Fibroblast of lung (primary cell): Measurements from ENCODE around the gene CARS1. TPM values are rescaled to one million over a fixed set of nuclear protein-coding genes. Genes with fewer than 3 reads are reported as not detected.

Experiments
- DNase-seq, 2 donors: peaks; one replicate each; pipeline versions ENCODE4 v3.0.0 to v3.0.0-alpha.2; 2010; ENCODE audit warnings: low read depth in 2 of 2
- H2AFZ ChIP-seq: 2 replicates; pipeline ENCODE4 v1.5.1; 2012; ENCODE audit warnings: low read length, control low read depth, inconsistent platforms
- H3K27ac ChIP-seq: 2 replicates; pipeline ENCODE4 v1.5.1; 2011; ENCODE audit warnings: low read length, control low read depth; ENCODE audit not compliant: insufficient read depth
- H3K27me3 ChIP-seq: 2 replicates; pipeline ENCODE4 v1.5.1; 2011; ENCODE audit warnings: mild to moderate bottlenecking, low read length; ENCODE audit not compliant: control insufficient read depth, insufficient read depth
- H3K36me3 ChIP-seq: 2 replicates; pipeline ENCODE4 v1.5.1; 2011; ENCODE audit warnings: low read length; ENCODE audit not compliant: control insufficient read depth, insufficient read depth
- H3K4me1 ChIP-seq: 2 replicates; pipeline ENCODE4 v1.5.1; 2011; ENCODE audit warnings: low read length; ENCODE audit not compliant: control insufficient read depth, insufficient read depth; ENCODE audit errors: extremely low read depth
- H3K4me2 ChIP-seq: 2 replicates; pipeline ENCODE4 v1.5.1; 2011; ENCODE audit warnings: low read length, control low read depth; ENCODE audit not compliant: insufficient read depth; ENCODE audit errors: extremely low read depth
- H3K4me3 ChIP-seq, 4 experiments: fragments of 200-600 bp in 1 of 4; sonication (generic) in 1 of 4; replicated peaks in 1 of 4; 2 replicates each; pipeline ENCODE4 v1.5.1; 2011 to 2016; ENCODE audit warnings: low read length in 4 of 4, low read depth in 3 of 4, mild to moderate bottlenecking in 3 of 4, control low read depth in 2 of 4, inconsistent platforms in 1 of 4, mixed read lengths in 1 of 4; ENCODE audit not compliant: insufficient read depth in 1 of 4; ENCODE audit errors: control extremely low read depth in 1 of 4
- H3K79me2 ChIP-seq: 2 replicates; pipeline ENCODE4 v1.5.1; 2012; ENCODE audit warnings: mild to moderate bottlenecking, low read length, inconsistent platforms; ENCODE audit not compliant: control insufficient read depth, insufficient read depth
- H3K9ac ChIP-seq: 2 replicates; pipeline ENCODE4 v1.5.1; 2011; ENCODE audit warnings: mild to moderate bottlenecking, low read length, control low read depth; ENCODE audit not compliant: insufficient read depth
- H3K9me3 ChIP-seq: 2 replicates; pipeline ENCODE4 v1.5.1; 2012; ENCODE audit warnings: low read depth, low read length; ENCODE audit not compliant: control insufficient read depth, insufficient read depth
- H4K20me1 ChIP-seq: 2 replicates; pipeline ENCODE4 v1.5.1; 2011; ENCODE audit warnings: low read length; ENCODE audit not compliant: control insufficient read depth, insufficient read depth; ENCODE audit errors: extremely low read depth
- CTCF ChIP-seq, 2 donors: IDR thresholded peaks in 1 of 2; conservative IDR thresholded peaks in 1 of 2; 1 replicate in 1 of 2; 2 replicates in 1 of 2; pipeline ENCODE4 v1.5.1; 2011 to 2012; ENCODE audit warnings: low read length in 2 of 2, control low read depth in 1 of 2, inconsistent platforms in 1 of 2, low read depth in 1 of 2, mild to moderate bottlenecking in 1 of 2
- EZH2 ChIP-seq: IDR thresholded peaks from 2 replicates; pipeline ENCODE4 v1.5.1; 2012; ENCODE audit warnings: low read length, control low read depth, mild to moderate bottlenecking; ENCODE audit errors: missing control alignments
- polyA plus RNA-seq, 2 donors: library from polyadenylated mRNA; depleted of rRNA in 1 of 2; stranded (reverse) in 1 of 2; unstranded in 1 of 2; fragments of >200 nt; gene quantifications; 2 replicates each; pipeline ENCODE4 v1.2.1, GENCODE V29; 2011 to 2012; ENCODE audit warnings: missing spikeins in 1 of 2
- total RNA-seq: library from RNA; depleted of rRNA; stranded (reverse); fragments of >200 nt; gene quantifications from 2 replicates; pipeline ENCODE4 v1.2.1, GENCODE V29; 2014

CARS1 gene
- total and polyA plus RNA-seq, 2 donors (not counting 1 experiment from before 2014, with no cell fraction given), result 67.5 to 149 TPM

- H3K4me1 ChIP-seq, result no peaks in the 10 kb centered on the region
- H3K27me3 ChIP-seq, result no peaks in the 10 kb centered on the region
- no peaks in the 10 kb centered on the region for H4K20me1 ChIP-seq
- peak in 1 of 2 donors; percentile 56 for DNase-seq
- no peak overlapping the region for H3K4me2 ChIP-seq
- TF ChIP-seq CTCF (conservative IDR thresholded peaks at IDR 0.05 in 1 of 2, IDR thresholded peaks at IDR 0.05 in 1 of 2; ENCODE audit: low read depth in 1 of 2, low read length in 2 of 2) (no peak), EZH2 (no peak)
- H3K36me3 ChIP-seq, result no peaks in the 10 kb centered on the region
- H3K9me3 ChIP-seq, result no peaks in the 10 kb centered on the region
- no peak overlapping the region for H3K9ac ChIP-seq
- no peak overlapping the region for H3K27ac ChIP-seq
- H2AFZ ChIP-seq, result no peak overlapping the region
- H3K4me3 ChIP-seq, result no peak overlapping the region
- no peaks in the 10 kb centered on the region for H3K79me2 ChIP-seq
These were observed 22.9 kb upstream of the CARS1 start for GRCh38 chr11:3080104-3080503.

DNA sequence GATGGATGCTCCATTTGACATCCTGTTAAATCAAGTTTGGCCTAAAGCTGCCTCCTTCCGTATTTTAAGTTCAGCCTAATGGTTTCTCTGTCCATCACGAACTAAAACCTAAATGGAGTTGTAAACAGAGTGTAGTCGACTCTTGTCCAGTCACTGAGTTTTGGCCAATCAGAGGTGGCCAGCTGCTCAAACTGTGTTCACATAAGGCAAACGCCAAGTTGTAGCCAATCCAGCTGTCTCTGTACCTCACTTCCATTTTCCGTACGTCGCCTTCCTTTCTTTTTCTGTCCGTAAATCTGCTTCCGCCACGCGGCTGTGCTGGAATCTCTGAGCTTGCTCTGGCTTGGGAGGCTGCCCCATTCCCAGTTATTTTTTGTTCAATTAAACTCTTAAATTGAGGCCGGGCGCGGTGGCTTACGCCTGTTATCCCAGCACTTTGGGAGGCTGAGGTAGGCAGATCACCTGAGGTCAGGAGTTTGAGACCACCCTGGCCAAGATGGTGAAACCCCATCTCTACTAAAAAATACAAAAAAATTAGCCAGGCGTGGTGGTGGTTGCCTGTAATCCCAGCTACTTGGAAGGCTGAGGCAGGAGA is 20.7 kb upstream of the CARS1 start:
- H3K4me3 ChIP-seq, result no peak overlapping the region
- TF ChIP-seq EZH2 (no peak), CTCF (conservative IDR thresholded peaks at IDR 0.05 in 1 of 2, IDR thresholded peaks at IDR 0.05 in 1 of 2; ENCODE audit: low read depth in 1 of 2, low read length in 2 of 2) (no peak)
- no peak overlapping the region for H3K4me2 ChIP-seq
- no peak overlapping the region for H2AFZ ChIP-seq
- H3K36me3 ChIP-seq, result no peaks in the 10 kb centered on the region
- H3K79me2 ChIP-seq, result no peaks in the 10 kb centered on the region
- no peak overlapping the region for H3K27ac ChIP-seq
- no peak overlapping the region for H3K9ac ChIP-seq
- no peaks in the 10 kb centered on the region for H3K9me3 ChIP-seq
- H3K4me1 ChIP-seq, result no peaks in the 10 kb centered on the region
- DNase-seq, result no peak
- no peaks in the 10 kb centered on the region for H4K20me1 ChIP-seq
- H3K27me3 ChIP-seq, result no peaks in the 10 kb centered on the region

DNA sequence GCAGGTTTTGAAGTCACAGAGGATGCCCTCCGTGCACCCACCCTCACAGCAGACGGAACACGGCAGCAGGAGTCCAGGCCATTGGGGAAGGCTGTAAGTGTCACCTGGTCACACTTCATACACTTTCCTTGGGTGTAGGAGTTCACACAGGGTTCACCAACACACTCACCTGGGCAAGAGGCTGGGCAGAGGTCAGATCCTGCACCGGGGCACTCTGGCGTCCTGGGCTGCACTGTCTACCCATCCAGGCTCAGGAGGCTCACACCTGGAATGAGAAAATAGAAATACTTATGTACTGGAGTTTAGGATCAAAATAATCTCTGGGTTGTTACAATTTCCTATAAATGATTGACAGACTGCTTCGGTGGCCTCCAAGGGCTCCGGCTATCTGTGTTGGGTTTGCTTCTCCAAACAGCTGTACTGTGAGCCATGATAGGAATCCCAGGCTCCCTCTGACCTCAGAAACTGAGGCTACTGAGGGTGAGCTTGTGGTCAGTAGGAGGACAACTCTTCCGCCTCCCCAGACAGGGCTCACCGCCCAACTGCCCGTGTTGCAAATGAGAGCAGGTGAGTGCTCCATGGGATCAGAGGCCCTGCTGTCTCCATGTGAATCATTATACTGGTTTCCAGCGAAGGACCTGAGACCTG is 20.1 kb upstream of the CARS1 start:
- no peak overlapping the region for H2AFZ ChIP-seq
- TF ChIP-seq CTCF (conservative IDR thresholded peaks at IDR 0.05 in 1 of 2, IDR thresholded peaks at IDR 0.05 in 1 of 2; ENCODE audit: low read depth in 1 of 2, low read length in 2 of 2), result no peak
- TF ChIP-seq EZH2, result no peak
- no peak for DNase-seq
- H3K79me2 ChIP-seq, result no peaks in the 10 kb centered on the region
- H3K27ac ChIP-seq, result no peak overlapping the region
- H3K4me1 ChIP-seq, result no peaks in the 10 kb centered on the region
- no peak overlapping the region for H3K9ac ChIP-seq
- H3K4me2 ChIP-seq, result no peak overlapping the region
- no peak overlapping the region for H3K4me3 ChIP-seq
- H3K27me3 ChIP-seq, result no peaks in the 10 kb centered on the region
- H4K20me1 ChIP-seq, result no peaks in the 10 kb centered on the region
- H3K36me3 ChIP-seq, result no peaks in the 10 kb centered on the region
- no peaks in the 10 kb centered on the region for H3K9me3 ChIP-seq
